NCI-H1417 treated with DMSO at 0.1 percent for 48 hours (cell line): Measurements from ENCODE around the gene RHBDF2.
"Not testable (repeated sequence)": the region's sequence is repeated elsewhere in the genome, so short reads cannot be mapped to it uniquely, and the experiment has no call there.

Experiments
- DNase-seq: peaks from one replicate; lab custom pipeline; 2025; lab: John Stamatoyannopoulos, UW

The RHBDF2 gene

DNA sequence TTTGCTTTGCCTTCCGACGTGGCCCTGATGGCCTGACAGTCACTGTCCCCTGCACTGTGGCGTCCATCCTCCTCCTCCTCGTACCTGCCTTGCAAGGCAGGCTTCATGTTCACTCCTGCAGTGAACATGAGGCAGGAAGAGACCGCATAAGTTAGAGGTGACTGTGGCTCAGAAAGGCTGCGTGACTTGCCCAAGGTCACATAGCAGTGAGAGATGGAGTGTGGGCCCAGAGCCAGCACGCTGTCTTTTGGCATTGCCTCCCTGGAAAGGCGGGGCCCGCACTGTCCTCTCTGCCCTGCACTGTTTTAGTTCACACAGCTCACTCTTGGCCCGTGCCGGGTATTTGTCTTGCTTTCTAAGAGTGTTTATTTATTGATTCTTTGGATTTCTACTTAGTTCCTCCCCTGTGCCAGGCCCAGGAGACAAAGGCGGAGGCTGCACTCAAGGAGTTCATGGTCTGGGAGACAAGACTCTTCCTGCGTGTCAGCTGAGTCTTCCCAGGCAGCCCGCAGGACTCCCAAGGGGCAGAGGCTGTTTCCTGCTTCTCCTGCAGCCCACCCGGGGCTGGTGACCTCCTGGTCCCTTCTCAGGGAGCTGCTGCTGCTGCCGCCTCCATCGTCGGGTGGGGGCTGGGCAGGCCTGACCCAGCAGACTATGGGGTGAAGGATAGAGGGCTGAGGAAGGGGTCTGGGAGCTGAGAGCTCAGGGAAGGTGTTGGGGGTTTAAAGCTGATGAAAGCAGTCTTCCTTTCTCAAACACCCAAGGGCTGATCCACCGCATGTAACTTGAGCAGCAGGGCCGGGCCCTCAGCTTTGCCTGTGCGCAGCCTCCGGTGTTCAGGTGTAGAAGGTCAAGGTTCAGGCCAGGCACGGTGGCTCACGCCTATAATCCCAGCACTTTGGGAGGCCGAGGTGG is 23.6 kb upstream of the RHBDF2 start:
- no peak for DNase-seq

DNA sequence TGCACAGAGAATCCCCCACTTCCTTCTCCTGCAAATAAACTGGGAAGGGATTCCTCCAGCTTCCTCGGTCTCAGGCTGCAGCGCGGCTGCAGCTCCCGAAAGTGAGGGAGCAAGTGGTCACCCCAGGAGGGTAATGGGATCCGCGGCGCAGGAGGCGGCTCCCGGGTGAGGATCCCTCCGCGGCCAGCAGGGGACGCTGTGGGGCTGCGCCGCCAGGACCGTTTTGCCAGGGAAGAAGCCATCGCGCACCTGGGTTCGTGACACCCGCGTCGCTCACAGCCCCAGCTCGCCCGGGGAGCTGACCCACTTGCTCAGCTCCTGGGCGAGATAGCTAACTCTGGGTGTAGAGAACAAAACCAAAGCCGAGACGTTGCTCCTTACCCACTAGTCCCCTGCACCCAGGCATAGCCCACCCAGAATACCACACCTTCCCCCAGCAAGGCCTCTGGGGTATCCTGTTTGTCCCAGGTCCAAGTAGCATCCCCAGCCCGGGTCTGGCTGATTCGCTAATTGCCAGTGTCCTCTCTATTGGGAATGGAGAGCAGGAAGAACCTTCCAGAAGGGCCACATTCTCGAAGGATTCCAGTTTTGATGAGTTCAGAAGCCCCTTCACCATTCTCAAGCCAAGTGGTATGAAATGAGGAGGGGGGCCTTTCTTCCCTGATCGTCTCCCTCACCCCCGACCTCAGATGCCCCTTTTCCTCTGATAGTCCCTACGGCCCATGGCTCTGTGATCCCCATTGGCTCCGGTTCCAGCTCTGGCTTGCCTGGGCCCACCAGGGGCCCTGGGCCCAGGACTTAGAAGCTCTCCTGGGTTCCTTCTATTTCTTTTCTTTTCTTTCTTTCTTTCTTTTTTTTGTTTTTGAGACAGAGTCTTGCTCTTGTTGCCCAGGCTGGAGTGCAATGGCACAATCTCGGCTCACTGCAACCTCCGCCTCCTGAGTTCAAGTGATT is 22.1 kb upstream of the RHBDF2 start:
- DNase-seq = no peak

DNA sequence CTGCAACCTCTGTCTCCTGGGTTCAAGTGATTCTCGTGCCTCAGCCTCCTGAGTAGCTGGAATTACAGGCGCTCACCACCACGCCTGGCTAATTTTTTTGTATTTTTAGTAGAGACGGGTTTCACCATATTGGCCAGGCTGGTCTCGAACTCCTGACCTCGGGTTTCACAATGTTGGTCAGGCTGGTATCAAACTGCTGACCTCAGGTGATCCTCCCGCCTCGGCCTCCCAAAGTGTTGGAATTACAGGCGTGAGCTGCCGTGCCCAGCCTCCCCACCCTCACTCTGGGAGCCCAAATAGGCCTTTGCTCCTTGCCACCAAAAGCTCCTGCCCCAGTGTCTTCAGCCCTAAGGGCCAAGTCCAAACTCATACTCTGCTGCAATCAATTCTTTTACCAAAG is 20.5 kb upstream of the RHBDF2 start:
- not testable (repeated sequence) for DNase-seq

DNA sequence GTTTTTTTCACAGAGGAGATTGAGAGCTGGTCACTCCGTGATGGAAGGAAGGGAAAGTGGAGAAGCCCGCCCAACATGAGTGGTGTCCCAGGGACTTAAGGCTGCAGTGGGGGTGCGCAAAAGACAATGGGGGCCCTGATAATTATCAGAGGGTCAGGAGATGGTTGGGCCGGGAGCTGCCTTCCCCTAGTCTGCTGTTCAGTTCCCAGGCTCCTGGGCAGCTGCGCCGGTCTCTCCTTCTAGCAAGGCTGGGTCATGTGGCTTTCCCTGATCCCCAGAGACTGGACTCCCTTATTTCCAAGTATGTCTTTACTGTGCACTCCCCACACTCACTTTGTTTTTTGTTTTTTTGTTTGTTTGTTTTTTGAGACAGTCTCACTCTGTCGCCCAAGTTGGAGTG is 20.0 kb upstream of the RHBDF2 start:
- DNase-seq = no peak

DNA sequence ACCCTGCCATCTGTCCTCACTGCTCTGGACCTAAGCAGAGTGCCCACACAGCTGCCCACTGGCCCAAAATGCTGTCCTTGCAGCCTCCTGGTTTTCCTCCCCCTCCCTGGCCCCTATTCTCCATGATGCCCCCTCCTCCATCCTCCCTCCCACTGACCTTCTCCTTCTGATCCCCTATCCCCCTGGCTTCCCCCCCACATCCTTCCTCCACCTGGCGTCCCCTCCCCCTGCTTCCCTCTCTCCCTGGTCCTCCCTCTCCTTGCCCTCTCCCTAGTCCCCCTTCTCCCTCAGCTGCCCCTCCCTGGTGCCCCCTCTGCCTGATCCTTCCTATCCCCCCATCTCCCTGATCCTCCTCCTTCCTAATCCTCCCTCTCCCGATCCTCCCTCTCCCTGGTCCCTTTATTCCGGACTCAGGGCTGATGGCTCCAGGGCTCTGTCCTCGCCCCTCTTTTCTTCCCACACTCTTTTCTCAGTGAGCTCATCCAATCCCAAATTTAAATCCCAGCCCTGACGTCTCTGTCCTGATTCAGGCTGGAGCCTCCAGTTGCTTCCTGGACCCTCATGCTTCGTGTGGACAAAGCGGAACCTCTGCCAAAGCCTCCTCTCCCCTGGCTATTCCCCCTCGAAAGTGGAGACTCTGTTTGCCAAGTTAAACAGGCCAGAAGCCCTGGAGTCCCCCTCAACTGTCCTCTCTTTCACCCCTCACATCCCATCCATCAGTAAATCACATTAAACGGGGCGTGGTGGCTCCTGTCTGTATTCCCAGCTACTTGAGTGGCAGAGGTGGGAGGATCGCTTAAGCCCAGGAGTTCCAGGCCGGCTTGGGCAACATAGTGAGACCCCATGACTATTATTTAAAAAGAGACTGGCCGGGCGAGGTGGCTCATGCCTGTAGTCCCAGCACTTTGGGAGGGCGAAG is 18.1 kb upstream of the RHBDF2 start:
- DNase-seq = no peak

DNA sequence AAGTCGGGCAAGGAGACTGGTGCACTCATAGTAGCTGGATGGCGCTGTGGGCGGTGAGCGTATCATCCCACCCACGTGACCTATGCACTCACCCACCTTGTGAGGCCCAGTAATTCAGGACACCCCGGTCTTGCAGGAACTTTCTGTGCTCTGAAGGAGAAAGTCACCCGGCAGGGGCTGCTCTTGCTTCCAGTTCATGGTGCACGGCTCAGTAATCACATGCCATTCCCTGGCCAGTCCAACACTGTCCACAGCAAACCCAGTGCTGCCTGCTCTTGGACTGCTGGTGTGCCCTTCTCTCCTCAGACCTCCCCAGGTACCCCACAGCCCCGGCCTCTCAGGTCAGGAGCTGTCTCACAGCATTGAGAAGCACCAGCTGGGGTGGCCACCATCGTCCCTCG is 16.4 kb upstream of the RHBDF2 start:
- DNase-seq = no peak

DNA sequence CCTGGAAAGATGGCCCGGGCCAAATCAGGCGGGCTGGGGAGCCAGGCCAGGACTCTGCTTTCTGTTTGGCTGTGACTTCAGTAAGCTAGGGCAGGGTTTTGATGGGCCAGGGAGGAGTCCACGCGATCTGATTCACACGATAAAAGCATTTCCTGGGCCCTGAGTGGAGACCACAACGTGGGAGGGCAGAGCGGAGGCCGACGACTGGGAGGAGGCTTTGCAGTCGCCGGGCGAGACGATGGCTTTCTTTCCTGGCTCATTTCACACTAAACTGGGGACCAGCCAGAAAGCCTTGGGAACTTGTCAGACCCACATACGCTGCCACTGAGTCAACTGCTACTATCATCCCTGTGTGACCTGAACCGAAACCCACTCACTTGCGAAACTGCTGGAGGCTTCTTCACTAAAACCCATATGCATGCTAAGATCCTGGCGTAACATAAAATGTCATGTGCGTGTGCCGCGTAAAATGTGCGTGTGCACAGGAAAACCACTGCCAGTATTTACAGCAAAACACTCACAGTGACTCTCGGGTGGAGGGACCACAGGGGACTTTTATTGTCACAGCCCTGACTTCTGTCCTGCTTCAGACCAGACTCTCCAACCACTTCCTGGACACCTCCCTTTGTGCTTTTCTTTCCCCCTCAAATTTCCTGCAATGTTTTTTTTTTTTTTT is 14.2 kb upstream of the RHBDF2 start:
- DNase-seq = no peak

DNA sequence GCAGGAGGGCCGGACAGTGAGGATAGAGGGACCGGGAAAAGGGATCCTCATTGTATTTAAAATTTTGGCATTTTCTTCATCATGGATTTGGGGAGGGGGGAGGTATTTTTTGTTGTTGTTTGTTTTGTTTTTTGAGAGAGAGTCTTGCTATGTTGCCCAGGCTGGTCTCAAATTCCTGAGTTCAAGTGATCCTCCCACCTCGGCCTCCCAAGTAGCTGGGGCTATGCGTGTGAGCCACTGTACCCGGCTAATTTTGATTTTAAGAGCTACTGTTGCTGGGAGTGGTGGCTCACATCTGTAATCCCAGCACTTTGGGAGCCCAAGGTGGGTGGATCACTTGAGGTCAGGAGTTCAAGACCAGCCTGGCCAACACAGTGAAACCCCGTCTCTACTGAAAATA is 13.1 kb upstream of the RHBDF2 start:
- not testable (repeated sequence) for DNase-seq

DNA sequence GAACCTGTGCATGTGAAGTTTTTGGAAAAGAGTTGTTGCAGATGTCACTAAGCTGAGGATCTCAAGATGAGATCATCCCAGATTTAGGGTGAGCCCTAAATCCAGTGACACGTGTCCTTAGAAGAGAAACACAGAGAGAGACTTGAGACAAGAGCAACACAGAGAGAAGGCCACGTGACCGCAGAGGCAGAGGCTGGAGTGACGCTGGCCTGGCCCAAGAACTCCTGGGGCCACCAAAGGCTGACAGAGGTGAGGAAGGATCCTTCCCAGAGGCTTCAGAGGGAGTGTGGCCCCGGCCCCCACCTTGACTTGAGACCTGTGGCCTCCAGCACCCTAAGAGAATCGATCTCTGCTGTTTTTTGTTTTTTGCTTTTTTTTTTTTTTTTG is 12.1 kb upstream of the RHBDF2 start:
- DNase-seq = no peak

DNA sequence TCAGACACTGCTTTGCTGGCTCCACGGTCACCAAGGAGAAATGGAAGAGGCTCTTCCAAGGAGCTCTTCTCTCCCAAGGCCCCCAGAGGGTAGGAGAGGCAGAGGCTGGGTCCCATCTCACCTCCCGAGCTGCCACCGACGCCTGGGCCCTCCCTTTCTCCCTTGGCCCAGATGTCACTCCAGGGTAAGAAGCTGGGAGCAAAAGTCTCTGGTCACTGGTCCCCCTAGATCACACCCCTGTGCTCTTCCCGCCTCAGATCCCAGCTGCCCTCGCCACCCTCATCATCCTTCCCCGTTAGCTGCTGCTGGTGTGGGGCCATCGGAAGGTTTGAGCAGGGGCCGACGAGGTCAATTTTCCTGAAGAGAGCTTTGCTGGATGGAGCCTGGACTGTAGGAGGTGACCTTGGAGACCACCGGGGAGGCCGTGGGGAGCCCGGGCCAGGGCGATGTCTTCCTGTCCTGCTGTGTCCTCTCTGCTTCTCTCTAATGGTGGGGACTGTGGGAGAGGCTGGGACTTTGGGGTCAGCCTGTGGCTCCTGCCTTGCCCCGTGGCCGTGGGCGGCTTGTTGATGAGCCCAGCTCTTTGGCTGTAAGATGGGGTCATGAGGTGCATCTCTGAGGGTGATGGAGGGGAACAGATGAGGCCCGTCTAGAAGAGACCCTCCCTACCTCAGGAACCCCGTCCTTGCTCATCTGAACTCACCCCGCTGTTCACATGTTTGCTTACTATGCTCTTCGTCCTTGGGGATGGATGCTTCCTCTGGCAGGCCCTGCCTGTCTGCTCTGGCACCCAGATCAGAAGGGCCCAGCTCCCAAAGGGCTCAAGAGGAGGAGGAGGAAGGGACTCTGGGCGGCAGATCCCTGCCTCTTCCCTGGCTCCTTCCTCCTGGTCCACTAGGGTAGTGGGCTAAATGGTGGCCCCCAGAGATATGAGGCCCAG is 11.4 kb upstream of the RHBDF2 start:
- DNase-seq = no peak

DNA sequence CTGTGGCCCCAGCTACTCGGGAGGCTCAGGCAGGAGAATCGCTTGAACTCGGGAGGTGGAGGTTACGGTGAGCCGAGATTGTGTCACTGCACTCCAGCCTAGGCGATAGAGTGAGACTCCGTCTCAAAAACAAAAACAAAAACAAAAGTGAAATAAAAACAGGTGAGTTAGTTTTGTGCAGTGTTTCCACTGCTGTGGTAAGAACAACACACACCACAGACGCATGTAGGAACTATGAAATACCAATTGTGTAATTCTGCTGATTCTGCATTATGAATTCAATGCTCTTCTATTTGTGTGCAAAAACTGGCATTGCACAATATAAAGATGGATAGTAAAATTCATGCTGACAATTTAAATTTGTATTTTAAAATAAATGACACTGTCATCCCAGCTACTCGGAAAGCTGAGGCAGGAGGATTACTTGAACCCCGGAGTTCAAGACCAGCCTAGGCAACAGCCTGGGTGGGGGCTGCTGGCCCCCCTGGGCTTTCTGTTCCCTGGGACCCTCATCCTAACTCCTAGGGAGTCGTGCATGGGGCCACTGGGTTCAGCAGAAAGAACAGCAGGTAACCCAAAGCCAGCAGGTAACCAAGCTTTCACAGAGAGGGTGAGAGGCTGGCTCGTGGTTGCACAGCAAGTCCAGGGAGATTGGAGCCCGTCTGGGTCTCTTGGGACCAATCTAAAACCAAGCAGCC is 10.6 kb upstream of the RHBDF2 start:
- DNase-seq = no peak

DNA sequence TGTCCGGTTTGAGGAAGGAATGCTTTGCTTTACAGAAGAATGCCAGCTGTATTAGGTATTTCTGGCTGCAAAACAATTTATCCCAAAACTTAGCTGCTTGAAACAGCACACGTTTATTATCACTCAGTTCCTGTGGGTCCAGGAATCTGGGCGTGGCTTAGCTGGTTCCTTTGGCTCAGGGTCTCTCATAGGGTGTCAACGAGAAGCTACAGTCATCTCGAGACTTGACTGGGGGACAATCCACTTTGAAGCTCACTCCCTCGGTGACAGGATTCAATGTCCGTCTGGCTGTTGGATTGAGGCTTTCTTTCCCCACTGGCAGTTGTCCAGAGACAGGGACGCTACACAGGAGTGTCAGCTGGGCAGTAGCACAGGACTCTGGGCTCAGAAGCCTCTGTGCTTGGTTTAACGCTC is 9.6 kb upstream of the RHBDF2 start:
- DNase-seq = no peak

DNA sequence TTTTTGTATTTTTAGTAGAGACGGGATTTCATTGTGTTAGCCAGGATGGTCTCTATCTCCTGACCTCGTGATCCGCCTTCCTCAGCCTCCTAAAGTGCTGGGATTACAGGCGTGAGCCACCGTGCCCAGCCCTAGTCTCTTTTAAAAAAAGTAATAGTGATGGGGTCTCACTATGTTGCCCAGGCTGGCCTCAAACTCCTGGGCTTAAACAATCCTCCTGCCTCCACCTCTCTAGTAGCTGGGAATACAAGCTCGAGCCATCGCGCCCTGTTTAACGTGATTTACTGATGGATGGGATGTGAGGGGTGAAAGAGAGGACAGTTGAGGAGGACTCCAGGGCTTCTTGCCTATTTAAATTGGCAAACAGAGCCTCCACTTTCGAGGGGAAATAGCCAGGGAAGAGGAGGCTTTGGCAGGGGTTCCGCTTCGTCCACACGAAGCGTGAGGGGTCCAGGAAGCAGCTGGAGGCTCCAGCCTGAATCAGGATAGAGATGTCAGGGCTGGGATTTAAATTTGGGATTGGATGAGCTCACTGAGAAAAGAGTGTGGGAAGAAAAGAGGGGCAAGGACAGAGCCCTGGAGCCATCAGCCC is 7.3 kb upstream of the RHBDF2 start:
- DNase-seq = not testable (repeated sequence)

DNA sequence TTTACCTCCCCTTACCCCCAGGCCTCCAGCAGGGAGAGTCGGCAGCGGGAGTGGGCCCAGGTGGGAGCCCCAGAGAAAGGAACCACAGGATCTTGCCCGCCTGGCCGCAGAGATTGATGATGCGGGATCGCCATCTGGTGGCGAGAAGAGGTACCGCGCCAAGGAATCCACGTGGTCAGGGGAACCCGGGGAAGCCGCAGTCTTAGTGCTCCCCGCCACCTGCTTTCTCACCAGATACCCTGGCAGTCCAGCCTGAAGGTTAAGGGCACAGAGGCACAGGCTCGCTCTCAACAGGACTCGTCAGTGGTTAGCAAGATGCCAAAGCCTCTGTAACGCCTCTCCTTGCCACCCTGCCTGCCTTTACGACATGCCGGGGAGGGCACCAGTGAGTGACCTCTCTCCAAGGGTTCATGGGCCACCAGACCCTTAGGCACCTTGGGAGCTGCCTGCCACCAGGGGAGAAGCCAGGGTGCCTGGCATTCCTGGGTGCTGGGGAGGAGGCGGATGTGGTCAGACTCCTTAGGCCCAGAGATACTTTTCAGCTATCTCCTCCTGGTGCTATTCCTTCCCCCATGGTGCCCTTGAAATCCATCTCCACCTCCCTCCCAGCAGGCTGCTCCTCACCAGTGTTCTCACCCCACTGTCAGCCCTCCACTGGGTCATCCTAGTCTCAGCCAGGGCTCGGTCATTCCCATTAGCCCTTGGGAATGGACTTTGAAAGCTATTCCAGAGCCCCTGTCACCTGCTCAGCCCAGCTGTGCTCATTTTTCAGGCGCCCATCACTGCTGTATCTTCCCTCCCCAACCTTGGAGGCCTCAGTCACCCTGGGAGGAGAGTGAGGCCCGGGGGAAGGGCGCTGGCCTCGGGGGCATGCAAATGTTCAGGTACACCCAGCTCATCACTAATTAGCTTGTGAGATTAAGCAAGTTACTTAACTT is 5.5 kb upstream of the RHBDF2 start:
- DNase-seq = no peak

DNA sequence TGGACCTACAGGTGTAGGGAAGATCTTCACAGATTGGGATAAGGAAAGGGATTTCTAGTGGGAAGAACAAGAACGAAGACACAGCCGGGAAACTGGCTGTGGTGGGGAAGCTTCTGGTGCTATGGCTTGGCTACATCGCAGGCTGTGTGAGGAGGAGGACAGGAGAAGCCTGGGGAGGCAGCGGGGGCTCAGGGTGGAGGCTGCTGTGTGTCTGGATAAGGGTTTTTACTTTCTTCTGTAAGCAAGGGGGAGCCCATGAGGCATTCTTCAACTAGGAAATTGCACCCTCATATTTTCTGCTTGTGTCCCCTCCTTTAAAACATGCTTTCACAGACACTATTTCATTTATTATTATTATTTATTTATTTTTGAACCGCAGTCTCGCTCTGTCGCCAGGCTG is 2.9 kb upstream of the RHBDF2 start:
- DNase-seq = no peak

DNA sequence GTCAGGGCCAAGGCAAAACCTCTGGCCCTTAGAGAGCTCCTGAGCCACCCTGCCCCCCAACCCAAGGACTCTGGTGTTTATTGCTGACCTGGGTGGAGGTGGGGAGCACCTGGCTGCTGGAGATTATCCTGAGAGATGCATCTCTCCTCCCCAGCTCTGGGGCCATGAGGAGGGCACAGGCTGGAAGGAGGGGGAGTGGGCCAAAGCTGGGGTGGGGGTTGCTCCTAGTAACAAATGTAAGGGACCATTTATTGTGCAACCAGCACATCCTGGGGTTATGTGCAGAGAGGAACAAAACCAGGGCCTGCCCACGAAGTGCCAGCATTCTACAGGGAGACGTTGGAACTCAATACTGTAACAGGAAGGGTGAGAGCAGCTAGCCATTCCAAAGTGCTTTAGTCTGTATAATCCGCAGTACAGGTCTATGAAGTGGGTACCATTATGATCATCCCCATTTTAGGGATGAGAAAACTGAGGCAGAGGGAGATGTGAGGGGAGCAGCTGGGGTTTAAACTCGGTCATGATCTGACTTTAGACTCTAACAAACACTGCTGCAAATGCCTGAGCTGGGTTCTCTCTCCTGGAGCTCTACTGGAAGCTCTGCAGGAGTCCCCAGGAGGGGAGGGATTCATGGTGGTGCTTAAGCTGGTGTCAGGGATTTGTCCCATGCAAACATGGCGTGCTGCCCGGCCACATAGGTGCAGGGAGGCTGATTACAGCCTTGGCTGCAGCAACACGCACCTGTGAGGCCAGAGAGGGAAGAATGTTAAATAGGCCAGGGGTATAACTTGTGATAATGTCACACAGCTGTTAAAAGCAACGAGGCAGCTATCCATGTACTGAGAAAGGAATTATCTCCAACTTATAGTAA is 1.4 kb upstream of the RHBDF2 start:
- no peak for DNase-seq

DNA sequence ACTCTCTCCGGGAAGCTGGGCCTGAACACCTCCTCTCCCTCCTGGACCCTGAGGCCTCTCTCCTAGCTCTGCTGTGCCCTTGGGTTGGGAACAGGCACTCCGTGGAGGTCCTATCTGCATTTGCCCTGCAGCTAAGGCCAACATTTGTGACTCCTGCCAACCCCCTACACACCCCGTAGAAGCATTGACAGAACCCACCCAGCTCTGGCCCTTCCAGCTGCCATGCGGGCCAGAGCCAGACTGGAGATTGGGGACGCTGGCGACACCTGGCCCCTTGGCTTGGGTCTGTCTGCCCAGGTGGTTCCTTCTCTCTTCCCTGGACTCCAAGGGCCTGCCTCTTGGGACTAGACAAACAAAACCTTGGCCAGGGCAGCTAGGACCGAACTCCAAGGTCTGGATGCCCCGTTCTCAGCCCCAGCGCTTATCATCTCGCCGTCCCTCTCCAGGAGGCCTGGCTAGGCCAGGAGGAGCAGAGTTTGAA is 644 bp upstream of the RHBDF2 start:
- DNase-seq = no peak
